OCI-LY1 (cell line): ENCODE measurements around the gene PTPRD.
"Not testable (repeated sequence)": the region's sequence is repeated elsewhere in the genome, so short reads cannot be mapped to it uniquely, and the experiment has no call there.

Experiments used
- H2AFZ ChIP-seq: fragments of 200-600 bp; sonication (generic), shearing (Covaris generic); 2 replicates; pipeline ENCODE4 v1.6.0; 2014; ENCODE audit warnings: antibody characterized with exemption, mild to moderate bottlenecking, low read length
- H3F3A ChIP-seq: fragments of 200-600 bp; sonication (generic), shearing (Covaris generic); 2 replicates; pipeline ENCODE4 v1.6.0; 2014; ENCODE audit warnings: mild to moderate bottlenecking, antibody characterized with exemption, low read length, moderate library complexity; ENCODE audit not compliant: insufficient read depth
- H3K27ac ChIP-seq: fragments of 200-600 bp; sonication (generic); 2 replicates; pipeline ENCODE4 v1.5.1; 2014; ENCODE audit warnings: low read length, mixed run types, mild to moderate bottlenecking, low read depth; ENCODE audit not compliant: poor library complexity, severe bottlenecking
- H3K27me3 ChIP-seq: fragments of 200-600 bp; sonication (generic); 2 replicates; pipeline ENCODE4 v1.6.0; 2014; ENCODE audit warnings: antibody characterized with exemption, mild to moderate bottlenecking, low read length, moderate library complexity; ENCODE audit not compliant: insufficient read depth
- H3K36me3 ChIP-seq: fragments of 200-600 bp; sonication (generic); 2 replicates; pipeline ENCODE4 v1.6.1; 2014; ENCODE audit warnings: mild to moderate bottlenecking, antibody characterized with exemption, low read length, moderate library complexity, mixed read lengths; ENCODE audit not compliant: insufficient read depth
- H3K4me1 ChIP-seq: fragments of 200-600 bp; sonication (generic); 2 replicates; pipeline ENCODE4 v1.5.1; 2014; ENCODE audit warnings: mild to moderate bottlenecking, low read length, moderate library complexity; ENCODE audit not compliant: insufficient read depth, severe bottlenecking
- H3K4me2 ChIP-seq: fragments of 200-600 bp; sonication (generic), shearing (Covaris generic); 2 replicates; pipeline ENCODE4 v1.6.1; 2014; ENCODE audit warnings: low read length
- H3K4me3 ChIP-seq: fragments of 200-600 bp; sonication (generic); 2 replicates; pipeline ENCODE4 v1.5.1; 2014; ENCODE audit warnings: low read length, low read depth, mild to moderate bottlenecking, mixed read lengths; ENCODE audit not compliant: poor library complexity, severe bottlenecking
- H3K79me2 ChIP-seq: fragments of 200-600 bp; shearing (Covaris generic); 2 replicates; pipeline ENCODE4 v1.6.1; 2016; ENCODE audit warnings: mixed run types, low read length, mixed read lengths; ENCODE audit not compliant: insufficient read depth
- H3K9ac ChIP-seq: fragments of 200-600 bp; sonication (generic), shearing (Covaris generic); 2 replicates; pipeline ENCODE4 v1.6.1; 2014; ENCODE audit warnings: mild to moderate bottlenecking, low read length, mixed read lengths
- H3K9me2 ChIP-seq: fragments of 200-600 bp; sonication (generic), shearing (Covaris generic); 2 replicates; pipeline ENCODE4 v1.6.1; 2014; ENCODE audit warnings: low read depth, mild to moderate bottlenecking, low read length, mixed read lengths
- H3K9me3 ChIP-seq: fragments of 200-600 bp; shearing (Covaris generic); 2 replicates; pipeline ENCODE4 v1.6.1; 2014; ENCODE audit warnings: low read length, mixed read lengths
- H4K20me1 ChIP-seq: fragments of 200-600 bp; sonication (generic), shearing (Covaris generic); 2 replicates; pipeline ENCODE4 v1.6.0; 2016; ENCODE audit warnings: mild to moderate bottlenecking, low read length; ENCODE audit not compliant: insufficient read depth
- CTCF ChIP-seq: fragments of 200-600 bp; sonication (generic), shearing (Covaris generic); IDR thresholded peaks from 2 replicates; pipeline ENCODE4 v1.5.1; 2017; ENCODE audit warnings: mild to moderate bottlenecking, antibody characterized with exemption, low read length, moderate library complexity, mixed read lengths
- EZH2 ChIP-seq: fragments of 200-600 bp; sonication (generic), shearing (Covaris generic); IDR thresholded peaks from 2 replicates; pipeline ENCODE4 v1.8.0; 2017; ENCODE audit warnings: borderline replicate concordance, mixed run types, mild to moderate bottlenecking, antibody characterized with exemption, low read length, moderate library complexity, mixed read lengths

Gene PTPRD

DNA sequence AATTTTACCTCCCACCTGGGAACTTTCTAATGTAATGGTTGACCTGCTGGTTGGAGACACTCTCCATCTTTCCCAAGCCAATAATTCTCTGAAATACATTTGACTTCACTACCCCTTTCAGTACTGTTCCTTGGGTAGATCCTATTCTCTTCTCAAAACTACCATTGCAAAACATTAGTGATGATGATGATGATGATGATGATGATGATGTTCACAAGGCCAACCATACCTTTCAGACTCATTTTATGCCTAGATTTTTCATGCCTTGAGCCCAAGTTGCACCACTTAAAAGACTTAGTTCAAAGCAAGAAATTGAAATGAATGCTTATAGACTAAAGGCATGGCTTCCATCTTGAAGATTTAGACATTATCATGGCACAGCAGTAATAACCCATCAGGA is 1672.2 kb downstream of the PTPRD start:
- Histone ChIP-seq H3K9me2 (no peaks in the 10 kb centered on the region), H3F3A (no peaks in the 10 kb centered on the region), H2AFZ (no peak overlapping the region), H3K4me1 (no peaks in the 10 kb centered on the region), H3K9me3 (no peaks in the 10 kb centered on the region), H3K9ac (no peak overlapping the region), H4K20me1 (no peaks in the 10 kb centered on the region), H3K4me3 (no peak overlapping the region), H3K79me2 (no peaks in the 10 kb centered on the region), H3K36me3 (no peaks in the 10 kb centered on the region), H3K27me3 (no peaks in the 10 kb centered on the region), H3K4me2 (no peak overlapping the region), H3K27ac (no peak overlapping the region)
- TF ChIP-seq CTCF, result no peak
- no peak for TF ChIP-seq EZH2

DNA sequence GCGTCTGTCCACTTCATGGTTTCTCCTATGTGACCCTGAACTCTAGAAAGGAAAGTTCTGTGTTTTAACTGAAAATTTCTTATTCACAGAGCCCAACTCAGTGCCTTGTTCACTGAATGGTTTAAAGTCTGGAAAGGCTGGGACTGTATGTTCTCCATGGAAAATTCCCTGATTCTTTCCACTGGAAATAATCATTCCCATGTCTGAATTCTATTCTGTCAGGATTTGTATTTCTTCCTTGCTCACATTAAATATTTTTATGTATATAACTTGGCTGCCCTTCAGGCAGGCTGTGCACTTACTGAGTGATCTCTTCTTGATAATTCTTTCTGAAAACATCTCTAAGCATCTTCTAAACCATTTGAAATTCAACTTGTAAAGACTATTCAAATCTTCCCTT is 1686.3 kb downstream of the PTPRD start:
- Histone ChIP-seq H3K9me3 (no peaks in the 10 kb centered on the region), H2AFZ (no peak overlapping the region), H4K20me1 (no peaks in the 10 kb centered on the region), H3K36me3 (no peaks in the 10 kb centered on the region), H3K9me2 (no peaks in the 10 kb centered on the region), H3F3A (no peaks in the 10 kb centered on the region), H3K4me2 (no peak overlapping the region), H3K79me2 (no peaks in the 10 kb centered on the region), H3K27ac (no peak overlapping the region), H3K4me1 (no peaks in the 10 kb centered on the region), H3K27me3 (no peaks in the 10 kb centered on the region), H3K4me3 (no peak overlapping the region), H3K9ac (no peak overlapping the region)
- no peak for TF ChIP-seq CTCF
- TF ChIP-seq EZH2, result no peak

DNA sequence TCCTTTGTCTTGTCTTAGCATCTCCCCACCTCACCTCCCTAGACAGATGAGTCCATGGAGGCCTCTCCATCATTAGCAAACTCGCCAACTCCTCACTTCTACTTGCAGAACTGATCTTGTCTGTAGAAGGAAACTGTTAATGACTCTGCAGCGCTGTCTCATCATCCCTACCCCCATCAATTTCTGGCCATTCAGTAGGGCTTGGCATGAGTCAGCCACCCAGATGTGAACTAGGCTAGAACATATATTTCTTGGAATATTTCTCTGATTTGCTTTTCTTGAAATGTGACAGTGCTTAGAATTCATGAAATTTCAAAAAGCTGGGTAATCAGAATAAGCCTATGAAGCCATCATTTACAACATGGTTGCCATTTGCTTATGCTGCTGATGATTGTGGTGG is 1688.2 kb downstream of the PTPRD start:
- no peak overlapping the region for H3K9ac ChIP-seq
- H3K27me3 ChIP-seq, result no peaks in the 10 kb centered on the region

DNA sequence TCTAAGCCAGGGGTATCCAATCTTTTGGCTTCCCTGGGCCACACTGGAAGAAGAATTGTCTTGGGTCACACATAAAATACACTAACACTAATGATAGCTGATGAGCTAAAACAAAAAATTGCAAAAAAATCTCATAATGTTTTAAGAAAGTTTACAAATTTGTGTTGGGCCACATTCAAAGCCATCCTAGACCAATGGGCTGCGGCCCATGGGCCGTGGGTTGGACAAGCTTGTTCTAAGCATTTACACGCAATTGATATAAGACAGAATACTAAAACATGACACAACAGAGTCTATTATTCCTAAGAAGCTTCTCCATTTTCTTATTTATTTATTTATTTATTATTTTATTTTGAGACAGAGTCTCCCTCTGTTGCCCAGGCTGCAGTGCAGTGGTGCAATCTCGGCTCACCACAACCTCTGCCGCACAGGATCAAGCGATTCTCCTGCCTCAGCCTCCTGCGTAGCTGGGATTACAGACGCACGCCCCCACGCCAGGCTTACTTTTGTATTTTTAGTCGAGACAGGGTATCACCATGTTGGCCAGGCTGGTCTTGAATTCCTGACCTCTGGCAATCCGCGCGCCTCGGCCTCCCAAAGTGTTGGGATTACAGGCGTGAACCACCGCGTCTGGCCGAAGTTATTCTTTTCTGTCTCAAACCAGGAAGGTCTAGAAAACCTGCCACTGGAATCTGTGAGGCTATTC is 1692.2 kb downstream of the PTPRD start:
- not testable (repeated sequence) for H3K27ac ChIP-seq, H4K20me1 ChIP-seq, H3K9me3 ChIP-seq, H2AFZ ChIP-seq, H3K27me3 ChIP-seq, H3K9me2 ChIP-seq, H3K79me2 ChIP-seq, H3K9ac ChIP-seq, H3K4me1 ChIP-seq, H3K4me3 ChIP-seq, H3K4me2 ChIP-seq, H3F3A ChIP-seq, H3K36me3 ChIP-seq

More for the DNA sequence above, 1688.2 kb downstream of the PTPRD start:
- Histone ChIP-seq H3K79me2 (no peaks in the 10 kb centered on the region), H3K27ac (no peak overlapping the region), H3K4me2 (no peak overlapping the region), H3K4me3 (no peak overlapping the region), H3K9me3 (no peaks in the 10 kb centered on the region), H3K9me2 (no peaks in the 10 kb centered on the region), H4K20me1 (no peaks in the 10 kb centered on the region), H2AFZ (no peak overlapping the region), H3K4me1 (no peaks in the 10 kb centered on the region), H3K36me3 (no peaks in the 10 kb centered on the region), H3F3A (no peaks in the 10 kb centered on the region)
- TF ChIP-seq EZH2 (no peak), CTCF (no peak)
